ENCODE data around the gene DDIT4.
"Not testable (repeated sequence)": the region's sequence is repeated elsewhere in the genome, so short reads cannot be mapped to it uniquely, and the experiment has no call there.

DDIT4 gene

GRCh38 chr10:72278668-72279393, 5.1 kb downstream of the DDIT4 start:
- TF ChIP-seq CTCF (IDR thresholded peaks at IDR 0.05; ENCODE audit: low read depth, low read length, missing control alignments) = no peak
- in situ Hi-C loops (cut with HindIII; ENCODE audit: low sequenced_read_pairs) = no loop called here
- no peak for DNase-seq (ENCODE audit: low read depth)
- H3K4me3 ChIP-seq (ENCODE audit: low read depth, low read length) = no peak overlapping the region

- DNase-seq (ENCODE audit: low read depth); H3K4me3 ChIP-seq (ENCODE audit: low read depth, low read length); in situ Hi-C loops (cut with HindIII; ENCODE audit: low sequenced_read_pairs): not testable (repeated sequence)
Measured at GRCh38 chr10:72279587-72279986, 5.9 kb downstream of the DDIT4 start.

GRCh38 chr10:72283131-72283530, 9.4 kb downstream of the DDIT4 start:
- in situ Hi-C loops (cut with HindIII; ENCODE audit: low sequenced_read_pairs) = no loop called here
- no peak for TF ChIP-seq CTCF (IDR thresholded peaks at IDR 0.05; ENCODE audit: low read depth, low read length, missing control alignments)
- no peak for DNase-seq (ENCODE audit: low read depth)
- H3K4me3 ChIP-seq (ENCODE audit: low read depth, low read length) = no peak overlapping the region

GRCh38 chr10:72285972-72286521, 12.3 kb downstream of the DDIT4 start:
- DNase-seq (ENCODE audit: low read depth) = no peak
- no peak for TF ChIP-seq CTCF (IDR thresholded peaks at IDR 0.05; ENCODE audit: low read depth, low read length, missing control alignments)
- H3K4me3 ChIP-seq (ENCODE audit: low read depth, low read length) = no peak overlapping the region
- in situ Hi-C loops (cut with HindIII; ENCODE audit: low sequenced_read_pairs) = no loop called here

GRCh38 chr10:72291019-72291532, 17.4 kb downstream of the DDIT4 start:
- no peak overlapping the region for H3K4me3 ChIP-seq (ENCODE audit: low read depth, low read length)
- in situ Hi-C loops (cut with HindIII; ENCODE audit: low sequenced_read_pairs) = no loop called here
- no peak for DNase-seq (ENCODE audit: low read depth)
- TF ChIP-seq CTCF (IDR thresholded peaks at IDR 0.05; ENCODE audit: low read depth, low read length, missing control alignments) = no peak

DNA sequence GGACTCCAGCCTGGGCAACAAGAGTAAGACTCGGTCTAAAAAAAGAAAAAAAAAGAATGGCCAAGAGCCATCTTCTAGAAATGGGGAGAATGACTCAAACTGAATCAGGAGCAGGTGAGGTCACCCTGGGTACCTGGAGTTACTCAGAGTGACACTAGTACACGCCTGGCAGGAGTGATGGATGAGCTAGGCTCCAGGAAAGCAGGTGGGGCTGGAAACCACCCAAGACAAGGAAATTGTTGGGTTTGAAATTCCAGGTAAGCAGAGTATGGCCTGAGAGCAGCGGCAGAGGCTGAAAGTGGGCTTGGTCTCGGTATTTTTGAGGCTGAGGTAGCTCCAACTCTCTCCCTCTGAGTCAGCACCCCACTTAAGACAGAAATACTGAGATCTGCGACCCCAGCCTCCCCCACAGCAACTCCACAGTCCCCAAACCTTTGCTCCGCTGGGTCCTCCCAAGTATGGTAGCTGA, 18.5 kb downstream of the DDIT4 start:
- in situ Hi-C loops (cut with HindIII; ENCODE audit: low sequenced_read_pairs) = no loop called here
- no peak for TF ChIP-seq CTCF (IDR thresholded peaks at IDR 0.05; ENCODE audit: low read depth, low read length, missing control alignments)
- no peak overlapping the region for H3K4me3 ChIP-seq (ENCODE audit: low read depth, low read length)
- no peak for DNase-seq (ENCODE audit: low read depth)

DNA sequence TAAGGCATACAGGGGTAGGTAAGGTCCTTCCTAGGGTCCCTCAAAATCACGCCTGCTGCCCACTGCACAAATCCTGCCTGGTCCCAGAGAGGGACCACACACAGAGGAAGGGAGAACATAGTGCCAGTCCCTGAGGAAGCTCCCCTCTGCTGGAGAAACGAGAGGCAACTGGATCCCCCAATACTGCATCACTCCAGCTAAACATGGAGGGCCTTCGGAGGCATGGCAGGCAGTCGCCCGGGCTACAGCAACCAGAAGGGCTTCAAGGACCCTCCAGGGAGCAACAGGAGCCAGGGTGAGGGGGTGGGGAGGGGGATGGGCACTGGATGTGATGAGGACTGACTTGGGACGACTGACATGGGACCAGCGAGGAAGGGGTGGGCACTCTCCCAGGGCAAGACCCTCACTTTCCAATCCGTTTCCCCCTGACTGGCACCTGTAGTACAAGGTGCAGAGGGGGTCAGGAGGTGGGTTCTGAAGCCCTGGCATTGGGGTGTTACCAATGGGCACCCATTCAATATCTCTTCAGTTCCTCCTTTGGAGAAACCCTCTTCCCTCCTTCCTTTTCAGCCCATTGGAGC, 21.7 kb downstream of the DDIT4 start:
- in situ Hi-C loops (cut with HindIII; ENCODE audit: low sequenced_read_pairs) = no loop called here
- no peak for TF ChIP-seq CTCF (IDR thresholded peaks at IDR 0.05; ENCODE audit: low read depth, low read length, missing control alignments)
- DNase-seq (ENCODE audit: low read depth) = no peak
- H3K4me3 ChIP-seq (ENCODE audit: low read depth, low read length) = no peak overlapping the region

DNA sequence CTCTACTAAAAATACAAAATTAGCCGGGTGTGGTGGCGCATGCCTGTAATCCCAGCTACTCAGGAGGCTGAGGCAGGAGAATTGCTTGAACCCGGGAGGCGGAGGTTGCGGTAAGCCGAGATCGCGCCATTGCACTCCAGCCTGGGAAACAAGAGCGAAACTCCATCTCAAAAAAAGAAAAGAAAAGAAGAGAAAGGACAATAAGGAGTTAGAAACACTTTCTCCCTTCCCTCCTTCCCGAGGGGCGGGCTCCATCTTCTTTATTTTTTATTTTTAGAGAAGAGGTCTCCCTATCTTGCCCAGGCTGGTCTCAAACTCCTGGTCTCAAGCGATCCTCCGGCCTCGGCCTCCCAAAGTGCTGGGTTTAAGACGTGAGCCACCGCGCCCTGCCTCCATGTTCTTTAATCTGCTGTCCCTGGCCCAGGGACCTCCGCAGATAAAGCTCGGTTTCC, 23.1 kb downstream of the DDIT4 start:
- DNase-seq (ENCODE audit: low read depth); H3K4me3 ChIP-seq (ENCODE audit: low read depth, low read length); in situ Hi-C loops (cut with HindIII; ENCODE audit: low sequenced_read_pairs): not testable (repeated sequence)

All from astrocyte of the cerebellum (primary cell).